Measurements from ENCODE around the gene NACC1.

Gene NACC1

DNA sequence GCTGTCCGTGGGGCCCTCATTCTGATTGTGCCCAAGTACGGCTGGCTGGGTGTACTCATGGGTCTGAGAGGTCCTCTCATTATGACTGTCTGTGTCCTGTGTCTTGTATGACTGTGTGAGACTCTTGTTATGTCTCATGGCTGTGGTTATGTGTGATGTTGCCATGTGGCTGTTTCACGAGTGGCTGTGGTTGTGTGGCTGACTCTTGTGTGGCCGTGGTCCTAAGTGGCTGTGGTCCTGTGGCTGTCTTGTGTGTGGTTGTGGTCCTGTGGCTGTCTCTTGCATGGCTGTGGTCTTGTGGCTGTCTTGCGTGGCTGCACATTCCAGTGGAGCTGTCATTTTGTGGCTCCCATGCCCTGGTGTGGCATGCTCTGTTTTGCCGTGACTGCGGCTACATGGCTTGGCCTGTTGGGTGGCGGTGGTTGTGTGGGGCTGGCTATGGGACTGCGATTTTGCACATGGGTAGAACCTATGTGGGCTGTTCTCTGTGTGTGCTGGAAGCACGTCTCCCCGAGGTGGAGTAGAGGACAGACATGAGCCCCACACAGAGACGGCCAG is 18.0 kb upstream of the NACC1 start:
- no peak for DNase-seq (ENCODE audit: low spot score)

GRCh38 chr19:13100841-13101589 is 17.0 kb upstream of the NACC1 start:
- DNase-seq (ENCODE audit: low spot score), result peak; percentile 63

DNA sequence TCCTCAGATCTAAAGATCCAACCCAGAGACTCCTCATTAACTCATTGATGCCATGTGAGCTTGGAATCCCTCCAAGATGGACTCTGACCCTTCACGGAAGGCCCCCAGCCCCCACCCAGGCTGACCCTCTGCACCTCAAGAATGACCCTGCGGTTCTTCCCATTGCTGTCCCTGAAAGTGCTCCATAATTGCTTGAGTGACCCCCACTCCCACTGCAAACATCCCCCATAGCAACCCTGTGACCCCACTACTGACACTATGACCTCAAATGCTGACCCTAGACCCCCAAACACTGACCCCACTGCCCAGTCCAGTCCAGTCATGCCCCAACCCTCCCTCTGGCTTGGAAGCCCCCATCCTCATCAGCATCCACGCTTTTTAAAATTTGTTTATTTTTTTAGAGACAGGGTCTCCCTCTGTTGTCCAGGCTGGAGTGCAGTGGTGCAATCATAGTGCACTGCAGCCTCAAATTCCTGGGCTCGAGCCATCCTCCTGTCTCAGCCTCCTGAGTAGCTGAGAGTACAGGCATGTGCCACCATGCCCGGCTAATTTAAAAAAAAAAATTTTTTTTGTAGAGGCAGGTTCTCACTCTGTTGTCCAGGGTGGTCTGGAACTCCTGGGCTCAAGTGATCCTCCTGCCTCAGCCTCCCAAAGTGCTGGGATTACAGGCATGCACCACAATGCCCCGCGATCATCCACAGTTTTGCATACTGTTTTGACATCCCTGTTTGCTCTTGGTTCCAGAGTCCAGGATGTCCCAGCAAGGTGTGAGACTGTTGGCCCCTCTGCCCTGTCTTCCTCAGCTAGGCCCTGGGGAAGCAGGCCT is 16.3 kb upstream of the NACC1 start:
- DNase-seq (ENCODE audit: low spot score), result no peak

- DNase-seq (ENCODE audit: low spot score), result no peak
Observed at GRCh38 chr19:13102416-13102665, 15.7 kb upstream of the NACC1 start.

GRCh38 chr19:13102666-13103580 is 15.1 kb upstream of the NACC1 start, which contains the start of gene LYL1:
TSS of gene LYL1 (minus strand) at chr19:13102858. CDS start at chr19:13101171, 1,687 bp downstream.
- peak; percentile 72 for DNase-seq (ENCODE audit: low spot score)

GRCh38 chr19:13103581-13104359 is 14.3 kb upstream of the NACC1 start:
- peak; percentile 59 for DNase-seq (ENCODE audit: low spot score)

- DNase-seq (ENCODE audit: low spot score), result peak; percentile 72
Observed at GRCh38 chr19:13104360-13104847, 13.7 kb upstream of the NACC1 start.

- DNase-seq (ENCODE audit: low spot score), result no peak
Observed at GRCh38 chr19:13104848-13105711, 13.0 kb upstream of the NACC1 start.

- no peak for DNase-seq (ENCODE audit: low spot score)
Observed at GRCh38 chr19:13109361-13110098, 8.5 kb upstream of the NACC1 start.

GRCh38 chr19:13110099-13110610 is 7.9 kb upstream of the NACC1 start:
- DNase-seq (ENCODE audit: low spot score), result no peak

- no peak for DNase-seq (ENCODE audit: low spot score)
Observed at GRCh38 chr19:13112555-13112954, 5.5 kb upstream of the NACC1 start.

DNA sequence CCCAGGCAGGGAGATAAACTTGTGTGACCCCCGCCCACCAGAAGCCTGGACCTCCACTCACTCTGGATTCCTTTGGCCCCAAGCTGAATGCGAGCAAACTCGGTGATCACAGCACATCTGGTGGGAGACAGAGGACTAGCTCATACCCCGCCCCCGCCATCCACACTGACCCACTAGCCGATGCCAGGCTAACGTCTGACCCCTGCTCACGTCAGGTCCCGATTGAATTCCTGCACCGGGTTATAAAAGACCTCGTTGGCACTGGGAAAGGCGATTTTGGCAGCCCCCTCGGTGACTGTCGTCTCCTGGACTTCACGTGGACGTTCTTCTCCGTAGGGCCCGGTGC is 2.2 kb upstream of the NACC1 start:
- no peak for DNase-seq (ENCODE audit: low spot score)

- peak; percentile 91 for DNase-seq (ENCODE audit: low spot score)
Observed at GRCh38 chr19:13116282-13117175, 1.5 kb upstream of the NACC1 start, which contains the start of gene TRMT1. TSS of gene TRMT1 (minus strand) at chr19:13116740. CDS start at chr19:13116399, 341 bp downstream.

DNA sequence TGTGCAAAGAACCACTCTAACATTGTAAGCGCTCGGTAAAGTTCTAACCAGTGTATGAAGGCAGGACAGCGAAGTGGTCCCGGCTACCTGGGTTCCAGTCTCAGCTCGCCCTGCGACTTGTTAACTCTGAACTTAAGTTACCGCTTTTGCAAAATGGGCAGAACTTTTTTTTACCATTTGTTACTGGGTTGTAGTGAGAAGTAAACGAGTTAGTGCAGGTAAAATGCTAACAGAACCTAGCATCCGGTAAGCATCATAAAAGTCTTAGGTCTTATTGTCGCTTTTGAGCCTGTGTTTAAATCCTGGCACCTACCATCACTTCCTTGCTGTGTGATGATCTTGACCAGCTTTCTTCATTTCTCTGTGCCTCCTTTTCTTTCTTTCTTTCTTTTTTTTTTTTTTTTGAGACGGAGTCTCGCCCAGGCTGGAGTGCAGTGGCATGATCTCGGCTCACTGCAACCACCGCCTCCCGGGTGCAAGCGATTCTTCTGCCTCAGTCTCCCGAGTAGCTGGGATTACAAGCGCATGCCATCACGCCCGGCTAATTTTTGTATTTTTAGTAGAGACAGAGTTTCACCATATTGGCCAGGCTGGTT is 790 bp upstream of the NACC1 start:
- no peak for DNase-seq (ENCODE audit: low spot score)

- no peak for DNase-seq (ENCODE audit: low spot score)
Observed at GRCh38 chr19:13118424-13119193, 545 bp downstream of the NACC1 start.

- DNase-seq (ENCODE audit: low spot score), result no peak
Observed at GRCh38 chr19:13119627-13120026, 1.6 kb downstream of the NACC1 start.

DNA sequence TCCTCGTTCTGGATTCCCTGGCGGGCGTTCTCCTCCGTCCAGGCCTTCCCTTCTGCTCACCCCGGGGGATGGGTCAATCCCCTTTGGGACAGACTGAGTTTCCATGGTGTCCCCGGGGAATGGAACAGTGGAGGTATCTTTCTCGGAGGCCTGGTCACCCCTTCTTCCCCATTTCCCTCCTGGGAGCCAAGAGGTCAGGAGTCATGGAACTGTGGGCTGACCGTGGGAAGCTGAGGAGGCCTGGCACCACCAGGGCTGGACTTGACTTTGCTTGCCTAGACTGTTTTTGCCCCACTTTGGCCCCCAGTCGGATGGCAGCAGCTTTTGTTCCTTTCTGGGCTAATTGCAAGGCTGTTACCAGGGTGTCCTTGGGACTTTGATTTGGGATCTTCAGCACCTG is 2.0 kb downstream of the NACC1 start:
- no peak for DNase-seq (ENCODE audit: low spot score)

Measured in left forelimb (tissue), 1 donor.